HG03457 (cell line): ENCODE measurements around the gene MYO15B.

ENCODE experiments used
- ATAC-seq: cut with Tn5 transposase; IDR thresholded peaks from one replicate; pipeline ENCODE4 v1.9.1; 2021; ENCODE audit warnings: moderate number of reproducible peaks; ENCODE audit not compliant: unreplicated experiment

The MYO15B gene

DNA sequence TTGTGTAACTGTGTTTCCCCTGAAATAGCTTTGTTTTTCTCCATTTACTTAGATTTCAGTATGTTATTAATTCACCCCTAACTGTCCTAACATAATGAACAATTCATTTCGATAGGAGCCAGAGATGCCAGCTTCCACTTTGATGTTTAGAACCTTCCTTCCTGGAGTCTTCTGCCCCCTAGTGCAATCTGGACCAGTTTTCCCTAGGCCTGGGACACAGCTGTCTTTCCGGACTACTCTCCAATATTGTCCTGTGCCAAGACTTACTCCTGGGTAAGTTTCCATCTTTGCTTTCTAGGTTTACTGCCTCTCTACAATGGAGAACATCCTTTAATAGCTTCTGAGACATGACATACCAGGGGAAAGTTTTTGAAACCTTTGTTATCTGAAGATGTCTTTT, 66.6 kb downstream of the MYO15B start:
- ATAC-seq, result no peak

DNA sequence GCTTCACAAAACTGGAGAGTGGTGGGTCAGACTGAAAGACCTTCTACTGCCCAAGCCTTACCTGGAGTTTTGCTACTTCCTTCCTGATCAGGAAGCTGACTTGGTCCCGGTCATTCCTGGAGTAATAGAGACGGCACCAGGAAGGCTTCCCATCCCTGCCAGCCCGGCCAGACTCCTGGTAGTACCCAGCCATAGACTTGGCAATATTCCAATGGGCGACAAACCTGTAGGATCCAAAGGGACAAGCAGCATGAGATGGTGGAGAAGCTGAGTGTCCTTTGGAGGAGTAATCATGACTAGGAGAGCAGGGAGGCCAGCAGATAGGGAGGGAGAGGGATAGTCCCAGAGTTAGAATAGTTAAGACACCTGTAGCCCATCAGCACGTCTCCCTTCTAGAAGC, 70.6 kb downstream of the MYO15B start:
- no peak for ATAC-seq

DNA sequence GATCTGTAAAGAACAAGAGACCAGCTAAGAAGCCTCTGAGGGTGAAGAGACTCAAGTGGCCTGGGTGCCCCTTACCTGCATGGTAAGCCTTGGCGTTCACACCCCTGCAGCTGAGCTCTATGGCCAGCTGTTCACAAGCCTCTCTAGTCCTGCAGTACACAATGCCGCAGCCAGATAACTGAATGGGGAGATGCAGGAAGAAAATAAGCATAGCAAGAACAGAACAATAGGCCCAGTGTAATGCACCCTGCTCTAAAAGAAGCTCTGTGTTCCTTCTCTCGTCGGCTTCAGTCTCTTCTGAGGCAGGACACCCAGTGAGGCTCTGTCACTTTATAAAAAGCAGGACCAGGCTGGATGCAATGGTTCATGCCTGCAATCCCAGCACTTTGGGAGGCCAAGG, 73.9 kb downstream of the MYO15B start:
- ATAC-seq, result no peak

DNA sequence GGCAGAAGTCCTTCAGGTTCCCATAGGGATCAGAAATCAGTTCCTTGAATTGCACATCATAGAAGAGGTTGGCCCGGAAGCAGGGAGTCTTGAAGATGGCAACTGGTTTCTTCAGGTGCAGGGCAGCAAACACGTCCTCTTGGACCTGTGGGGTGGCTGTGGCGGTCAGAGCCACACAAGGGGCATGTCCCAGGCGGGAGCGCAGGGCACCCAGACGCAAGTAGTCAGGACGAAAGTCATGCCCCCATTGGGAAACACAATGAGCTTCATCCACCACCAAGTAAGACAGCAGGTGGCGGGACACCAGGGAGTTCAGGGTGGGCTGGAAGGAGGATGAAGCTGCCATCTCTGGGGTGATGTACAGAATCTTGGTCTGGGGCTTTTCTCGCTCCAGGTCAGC, 74.9 kb downstream of the MYO15B start:
- no peak for ATAC-seq

DNA sequence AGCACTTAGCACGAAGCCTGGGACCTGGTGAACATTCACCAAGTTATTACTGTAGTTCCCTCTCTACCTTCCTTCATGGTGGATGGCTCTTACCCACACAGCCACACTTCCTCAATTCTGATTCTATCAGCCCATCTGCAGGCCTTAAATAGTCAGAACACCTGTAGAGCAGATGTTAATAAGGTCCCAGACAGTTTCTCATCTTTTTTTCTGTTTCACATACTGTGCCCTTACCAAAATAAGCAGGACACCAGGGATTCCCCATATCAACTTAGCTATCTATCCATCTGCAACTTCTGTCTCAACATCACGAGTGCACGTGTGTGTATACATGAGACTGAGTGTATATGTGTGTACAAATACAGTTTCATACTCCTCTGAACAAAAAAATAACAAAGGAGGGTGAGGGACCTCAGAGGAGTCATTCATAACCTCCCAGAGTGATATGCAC, 76.5 kb downstream of the MYO15B start:
- ATAC-seq, result peak; percentile 53

DNA sequence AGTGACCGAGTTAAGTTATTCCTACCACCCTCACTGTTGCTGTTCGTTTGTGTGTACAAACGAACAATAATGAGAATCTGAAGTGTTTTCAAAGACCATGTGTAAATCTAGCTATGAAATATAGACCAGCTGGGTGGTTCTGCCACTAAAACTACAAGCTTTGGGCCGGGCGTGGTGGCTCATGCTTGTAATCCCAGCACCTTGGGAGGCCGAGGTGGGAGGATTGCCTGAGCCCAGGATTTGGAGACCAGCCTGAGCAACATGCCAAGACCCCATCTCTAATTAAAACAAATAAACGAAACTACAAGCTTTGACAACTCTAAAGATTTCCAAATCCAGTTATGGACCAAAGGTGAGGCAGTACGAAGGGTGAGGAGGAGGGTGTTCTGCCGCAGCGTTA, 78.4 kb downstream of the MYO15B start:
- ATAC-seq, result no peak

DNA sequence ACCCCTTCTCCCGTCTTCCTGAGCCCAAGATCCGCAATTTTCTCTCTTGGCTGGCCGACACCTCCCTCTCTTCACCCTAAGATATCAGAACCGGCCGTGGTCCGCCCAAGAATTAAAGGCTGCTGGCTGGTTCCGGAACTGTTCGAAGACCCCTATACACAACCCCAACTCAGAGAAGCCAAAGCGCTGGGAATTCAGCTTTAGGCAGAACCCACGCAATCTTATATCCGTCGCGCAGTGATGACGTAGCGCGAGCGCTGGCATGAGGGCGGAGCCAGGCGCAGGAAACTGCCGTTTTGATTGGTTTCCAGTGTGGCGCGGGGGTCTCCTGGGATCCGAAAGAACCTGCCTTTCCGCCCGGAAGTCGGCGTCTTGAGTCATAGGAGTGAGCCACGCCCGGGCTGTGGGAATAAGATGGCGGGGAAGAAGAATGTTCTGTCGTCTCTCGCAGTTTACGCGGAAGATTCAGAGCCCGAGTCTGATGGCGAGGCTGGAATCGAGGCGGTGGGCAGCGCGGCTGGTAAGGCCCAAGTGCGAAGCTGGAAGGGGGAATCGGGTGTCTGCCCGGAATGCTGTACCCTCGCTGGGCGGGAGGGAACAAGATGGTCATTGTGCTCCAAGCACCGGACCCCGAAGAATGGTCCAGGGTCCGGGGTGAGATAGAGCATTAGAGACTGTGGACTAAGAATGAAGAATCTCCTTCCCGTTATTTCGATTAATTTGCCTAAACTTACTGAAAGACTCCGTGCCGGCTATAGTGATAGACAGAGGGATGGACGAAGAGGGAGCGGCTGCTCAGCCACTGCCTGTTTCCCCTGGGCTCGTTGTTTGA, 79.6 kb downstream of the MYO15B start, which contains the start of the genes RECQL5 and SAP30BP:
TSS of gene RECQL5 (minus strand) at position 196 of the 832 bp plus-strand sequence. CDS start 597 bp downstream, outside the sequence.
TSS of gene SAP30BP (plus strand) at position 380 of the 832 bp plus-strand sequence. CDS start at position 415, 35 bp downstream.
- ATAC-seq, result peak; percentile 66

DNA sequence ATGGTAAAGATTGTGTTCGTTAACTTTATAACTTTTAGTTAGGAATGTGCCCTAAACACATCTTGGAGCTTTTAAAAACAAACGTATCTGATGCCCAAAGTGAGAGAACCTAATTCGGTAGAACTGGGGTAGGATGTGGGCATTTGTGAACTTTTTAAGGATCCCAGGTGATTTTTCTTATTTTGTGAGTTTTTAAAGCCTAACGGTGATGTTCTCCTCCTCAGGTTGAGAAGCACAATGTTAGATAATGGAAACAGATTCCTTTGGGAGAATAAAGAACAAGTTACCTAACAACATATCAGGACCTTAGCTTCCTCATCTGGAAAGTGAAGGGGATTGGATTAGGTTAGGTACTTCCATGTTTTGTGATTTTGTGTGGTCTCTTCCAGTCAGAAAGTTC, 80.2 kb downstream of the MYO15B start:
- no peak for ATAC-seq

DNA sequence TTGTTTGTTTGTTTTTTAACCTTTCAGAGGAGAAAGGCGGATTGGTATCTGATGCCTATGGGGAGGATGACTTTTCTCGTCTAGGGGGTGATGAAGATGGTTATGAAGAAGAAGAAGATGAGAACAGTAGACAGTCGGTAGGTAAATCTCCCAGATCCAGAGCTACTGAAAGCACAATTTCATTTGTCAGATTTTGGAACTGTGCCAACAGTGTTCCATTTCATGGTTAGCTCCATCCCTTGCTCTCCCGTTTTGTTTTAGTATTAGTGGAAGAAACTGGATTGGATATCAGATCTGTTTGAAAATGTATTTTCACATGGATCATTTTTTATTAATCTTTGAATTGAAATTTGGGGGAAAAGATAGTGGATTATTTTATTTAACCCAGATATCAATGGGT, 80.9 kb downstream of the MYO15B start:
- ATAC-seq, result no peak

DNA sequence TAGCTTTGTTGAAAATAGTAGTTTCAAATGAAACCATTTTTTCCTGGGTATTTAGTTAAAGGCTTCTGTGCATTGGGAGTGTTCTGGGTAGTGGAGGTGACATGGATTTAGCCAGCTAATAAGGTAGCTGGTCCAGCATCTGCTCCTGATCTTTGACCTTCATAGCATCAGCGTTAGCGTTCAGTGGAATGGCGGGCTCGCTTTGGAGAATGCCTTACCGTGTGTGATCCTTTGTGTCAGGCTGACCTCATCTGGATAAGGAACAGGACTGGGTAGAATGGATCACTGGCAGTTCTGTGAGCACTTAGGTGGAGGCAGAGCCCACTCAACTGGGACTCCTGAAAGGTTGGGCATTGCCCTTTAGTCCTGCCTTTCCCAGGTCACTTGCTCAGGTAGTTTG, 83.3 kb downstream of the MYO15B start:
- ATAC-seq, result no peak

DNA sequence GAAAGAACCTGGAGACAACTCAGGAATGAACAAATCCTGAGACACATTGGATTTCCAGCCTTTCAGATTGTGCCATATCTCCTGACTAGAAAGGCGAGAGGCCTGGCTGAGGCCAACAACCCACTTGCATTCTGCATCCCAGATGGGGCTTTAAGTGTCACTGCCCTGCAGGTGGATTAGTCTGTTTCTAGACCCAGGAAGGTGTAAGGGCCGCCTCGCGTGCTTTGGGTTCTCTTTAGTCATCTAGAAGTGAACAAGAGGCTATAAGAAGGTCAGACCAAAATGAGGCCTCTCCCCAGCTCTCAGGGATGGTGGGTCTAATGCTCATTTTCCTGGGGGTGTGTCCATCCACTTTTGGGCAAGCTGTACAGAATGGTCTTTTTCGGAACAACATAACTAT, 84.4 kb downstream of the MYO15B start:
- no peak for ATAC-seq

DNA sequence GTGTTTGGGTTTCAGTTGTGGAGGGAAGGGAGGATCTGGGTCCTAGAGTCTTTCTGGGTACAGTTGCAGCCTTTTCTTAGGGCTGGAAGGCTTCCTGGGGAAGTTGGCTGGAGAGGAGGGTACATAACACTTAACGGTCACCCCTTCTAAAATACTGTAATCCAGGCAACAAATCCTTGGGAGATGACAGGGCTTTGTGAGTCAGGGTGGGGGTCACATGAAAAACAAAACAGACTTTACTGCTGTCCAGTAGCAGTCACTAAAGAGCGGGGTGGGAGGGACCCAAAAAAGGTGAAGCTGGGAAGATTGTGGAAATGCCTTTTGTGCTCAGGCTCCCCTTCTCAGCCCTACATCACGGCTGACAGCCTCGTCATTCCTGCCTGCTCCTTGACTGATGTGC, 85.9 kb downstream of the MYO15B start:
- no peak for ATAC-seq
